WTC11 (cell line): ENCODE measurements around the gene PWP1. TPM values are rescaled to one million over a fixed set of nuclear protein-coding genes. Genes with fewer than 3 reads are reported as not detected.

Source experiments
- CTCF ChIP-seq: fragments of 200-600 bp; IDR thresholded peaks from 2 replicates; pipeline ENCODE4 v1.8.0; 2022; ENCODE audit warnings: antibody characterized with exemption
- E2F1 ChIP-seq: sonication (generic); formaldehyde crosslinking; IDR thresholded peaks from 2 replicates; pipeline ENCODE4 v1.8.0; 2022; ENCODE audit warnings: mild to moderate bottlenecking, missing genetic modification reagents
- E2F5 ChIP-seq: sonication (generic); formaldehyde crosslinking; IDR thresholded peaks from 2 replicates; pipeline ENCODE4 v1.8.1; 2022; ENCODE audit warnings: mild to moderate bottlenecking, moderate library complexity, missing genetic modification reagents
- ESRRA ChIP-seq: sonication (generic); formaldehyde crosslinking; IDR thresholded peaks from 2 replicates; pipeline ENCODE4 v1.8.1; 2022; ENCODE audit warnings: mild to moderate bottlenecking, missing genetic modification reagents, borderline replicate concordance
- FOXJ3 ChIP-seq: sonication (generic); formaldehyde crosslinking; IDR thresholded peaks from 2 replicates; pipeline ENCODE4 v1.9.0; 2021; ENCODE audit warnings: missing genetic modification reagents, mild to moderate bottlenecking, borderline replicate concordance
- FOXK1 ChIP-seq: sonication (generic); formaldehyde crosslinking; IDR thresholded peaks from 2 replicates; pipeline ENCODE4 v1.8.0; 2022; ENCODE audit warnings: mild to moderate bottlenecking, moderate library complexity, missing genetic modification reagents
- GABPB1 ChIP-seq: sonication (generic); formaldehyde crosslinking; IDR thresholded peaks from 2 replicates; pipeline ENCODE4 v1.8.1; 2023; ENCODE audit warnings: mild to moderate bottlenecking, missing genetic modification reagents
- GRHL2 ChIP-seq: fragments of 250-450 bp; sonication (Bioruptor Pico); IDR thresholded peaks from 2 replicates; pipeline ENCODE4 v1.8.0; 2022; ENCODE audit warnings: mild to moderate bottlenecking, moderate library complexity; ENCODE audit not compliant: insufficient replicate concordance, severe bottlenecking
- HMGA2 ChIP-seq: fragments of 250-450 bp; sonication (Bioruptor Pico); IDR thresholded peaks from 2 replicates; pipeline ENCODE4 v1.4.0; 2021; ENCODE audit warnings: mild to moderate bottlenecking, moderate library complexity
- IRF2 ChIP-seq: sonication (generic); formaldehyde crosslinking; IDR thresholded peaks from 2 replicates; pipeline ENCODE4 v1.8.0; 2022; ENCODE audit warnings: low read depth, missing genetic modification reagents, borderline replicate concordance
- JUN ChIP-seq: sonication (generic); formaldehyde crosslinking; IDR thresholded peaks from 2 replicates; pipeline ENCODE4 v1.8.0; 2023; ENCODE audit warnings: mild to moderate bottlenecking, missing genetic modification reagents
- MXD4 ChIP-seq: fragments of 250-450 bp; sonication (Bioruptor Pico); IDR thresholded peaks from 2 replicates; pipeline ENCODE4 v1.8.0; 2021; ENCODE audit warnings: mild to moderate bottlenecking, moderate library complexity, borderline replicate concordance
- NFYB ChIP-seq: sonication (generic); formaldehyde crosslinking; conservative IDR thresholded peaks from 2 replicates; pipeline ENCODE4 v1.8.0; 2022; ENCODE audit warnings: low read depth, missing genetic modification reagents
- NR1H2 ChIP-seq: sonication (generic); formaldehyde crosslinking; IDR thresholded peaks from 2 replicates; pipeline ENCODE4 v1.9.0; 2021; ENCODE audit warnings: mild to moderate bottlenecking, moderate library complexity, missing genetic modification reagents
- PREB ChIP-seq: sonication (generic); formaldehyde crosslinking; IDR thresholded peaks from 2 replicates; pipeline ENCODE4 v1.8.1; 2022; ENCODE audit warnings: mild to moderate bottlenecking, missing genetic modification reagents, moderate library complexity, borderline replicate concordance
- RORB ChIP-seq: fragments of 250-450 bp; sonication (Bioruptor Pico); IDR thresholded peaks from 2 replicates; pipeline ENCODE4 v1.9.0; 2021; ENCODE audit warnings: mild to moderate bottlenecking
- SMAD4 ChIP-seq: sonication (generic); formaldehyde crosslinking; IDR thresholded peaks from 2 replicates; pipeline ENCODE4 v1.8.0; 2022; ENCODE audit warnings: mild to moderate bottlenecking, missing genetic modification reagents
- SOX15 ChIP-seq: fragments of 250-450 bp; sonication (Bioruptor Pico); IDR thresholded peaks from 2 replicates; pipeline ENCODE4 v1.9.0; 2021; ENCODE audit warnings: mild to moderate bottlenecking
- TEAD4 ChIP-seq: sonication (generic); formaldehyde crosslinking; IDR thresholded peaks from 2 replicates; pipeline ENCODE4 v1.8.0; 2022; ENCODE audit warnings: mild to moderate bottlenecking, missing genetic modification reagents
- USF2 ChIP-seq: sonication (generic); formaldehyde crosslinking; IDR thresholded peaks from 2 replicates; pipeline ENCODE4 v1.8.1; 2023; ENCODE audit warnings: mild to moderate bottlenecking, missing genetic modification reagents, moderate library complexity
- ZNF281 ChIP-seq: sonication (generic); formaldehyde crosslinking; IDR thresholded peaks from 2 replicates; pipeline ENCODE4 v1.8.0; 2023; ENCODE audit warnings: mild to moderate bottlenecking, missing genetic modification reagents
- ZNF317 ChIP-seq: sonication (generic); formaldehyde crosslinking; IDR thresholded peaks from 2 replicates; pipeline ENCODE4 v1.8.1; 2023; ENCODE audit warnings: low read depth, mild to moderate bottlenecking, moderate library complexity, missing genetic modification reagents, borderline replicate concordance
- ZNF532 ChIP-seq: fragments of 250-450 bp; sonication (Bioruptor Pico); IDR thresholded peaks from 2 replicates; pipeline ENCODE4 v1.9.0; 2021; ENCODE audit warnings: mild to moderate bottlenecking, borderline replicate concordance
- total RNA-seq: library from RNA; stranded (reverse); gene quantifications from 3 replicates; pipeline ENCODE4 v1.2.3, GENCODE V29; 2021

The PWP1 gene
- total RNA-seq, 1 experiment from 2014 or later = 54.2 TPM

GRCh38 chr12:107685360-107686248 lies at the start of gene PWP1 (continued):
- TF ChIP-seq ZNF281 (CRISPR knock-in tag) = no peak
- no peak for TF ChIP-seq MXD4
- TF ChIP-seq ZNF317 = no peak
- TF ChIP-seq RORB = no peak
- no peak for TF ChIP-seq HMGA2 (CRISPR knock-in tag)
- TF ChIP-seq E2F1 (CRISPR knock-in tag) = no peak
- no peak for TF ChIP-seq JUN (CRISPR knock-in tag)
- no peak for TF ChIP-seq TEAD4
- peak; percentile 64; the same call in 1 of the 2 replicates for TF ChIP-seq GABPB1
- no peak for TF ChIP-seq FOXJ3 (CRISPR knock-in tag)
- peak; percentile 20; the same call in 1 of the 2 replicates for TF ChIP-seq USF2 (CRISPR knock-in tag)
- no peak for TF ChIP-seq CTCF
- no peak for TF ChIP-seq SOX15 (CRISPR knock-in tag)
- TF ChIP-seq ESRRA (CRISPR knock-in tag) = no peak; the same call in 1 of the 2 replicates
- TF ChIP-seq NFYB (CRISPR knock-in tag) = peak; percentile 24
- TF ChIP-seq NR1H2 = no peak
- TF ChIP-seq ZNF532 (CRISPR knock-in tag) = no peak
- TF ChIP-seq PREB = no peak
- no peak for TF ChIP-seq GRHL2 (CRISPR knock-in tag)
- TF ChIP-seq FOXK1 (CRISPR knock-in tag) = peak; percentile 98
- no peak for TF ChIP-seq SMAD4 (CRISPR knock-in tag)
- no peak for TF ChIP-seq E2F5 (CRISPR knock-in tag)
- TF ChIP-seq IRF2 = no peak
